Right lobe of liver (tissue), 4 donors: Measurements from ENCODE around the gene PPP1R1B.

Experiments used
- CTCF ChIP-seq, 4 donors: fragments of 200-600 bp in 3 of 4; fragments of 450-650 bp in 1 of 4; IDR thresholded peaks; one replicate each; pipeline versions ENCODE4 v1.5.1 to v1.8.0; 2016 to 2022; ENCODE audit warnings: antibody characterized with exemption in 4 of 4, mild to moderate bottlenecking in 2 of 4
- POLR2A ChIP-seq: fragments of 450-650 bp; IDR thresholded peaks from one replicate; pipeline ENCODE4 v1.6.1; 2017; ENCODE audit warnings: antibody characterized with exemption, mild to moderate bottlenecking
- donor health status: DM: no; HTN: no; CAD: no.
- donor health status: DM: no; HTN: no; CAD: no.
- donor health status: DM: no; HTN: yes; CAD: no.

- TF ChIP-seq CTCF (IDR thresholded peaks at IDR 0.05): no peak
- TF ChIP-seq POLR2A: no peak
Measured at GRCh38 chr17:39595294-39595693, 31.5 kb upstream of the PPP1R1B start.
